Motor neuron (in vitro differentiated cells): Measurements from ENCODE around the gene DYNLT4. TPM values are rescaled to one million over a fixed set of nuclear protein-coding genes. Genes with fewer than 3 reads are reported as not detected.
"Not testable (repeated sequence)": the region's sequence is repeated elsewhere in the genome, so short reads cannot be mapped to it uniquely, and the experiment has no call there.

Experiments
- ATAC-seq, 8 experiments: fragments of 200-7000 bp; cut with Tn5 transposase; replicated peaks in 6 of 8; 2 replicates each; pipeline ENCODE4 v1.8.0; 2021; ENCODE audit warnings: mild to moderate bottlenecking in 8 of 8, moderate library complexity in 8 of 8
- H3K27ac ChIP-seq, 2 donors: fragments of 250-450 bp; sonication (Bioruptor Pico); 2 replicates each; pipeline ENCODE4 v1.9.0; 2021; ENCODE audit warnings: antibody characterized with exemption in 2 of 2, mild to moderate bottlenecking in 2 of 2, moderate library complexity in 1 of 2
- H3K4me1 ChIP-seq, 2 donors: fragments of 250-450 bp; sonication (Bioruptor Pico); replicated peaks in 1 of 2; 2 replicates each; pipeline ENCODE4 v1.6.1; 2021; ENCODE audit warnings: antibody characterized with exemption in 2 of 2, mild to moderate bottlenecking in 2 of 2, moderate library complexity in 1 of 2
- H3K4me3 ChIP-seq, 5 donors: fragments of 250-450 bp; sonication (Bioruptor Pico); 2 replicates each; pipeline ENCODE4 v1.9.0; 2021; ENCODE audit warnings: antibody characterized with exemption in 5 of 5, mild to moderate bottlenecking in 5 of 5, moderate library complexity in 4 of 5
- WGBS, 10 experiments: fragments of 450-650 bp; shearing (Covaris generic); methylation state at CpG; one replicate each; pipeline ENCODE4 v1.0.0; 2022; 5-methylcytosine and 5-hydroxymethylcytosine counted together
- in situ Hi-C, 9 experiments: fragments of 400-800 bp; cut with MboI; loops; one replicate each; pipeline ENCODE4 v1.15.0; 2021; ENCODE audit warnings: low sequenced_read_pairs in 9 of 9, low pct_unique_long_range_greater_than_20kb in 2 of 9; ENCODE audit not compliant: unreplicated experiment in 9 of 9
- total RNA-seq, 8 experiments: library from RNA; unstranded; fragments of 300-600 nt; gene quantifications; 2 replicates each; pipeline versions ENCODE4 v1.2.3 to v1.2.4, GENCODE V29; 2022

Gene DYNLT4
- total RNA-seq, 8 experiments from 2014 or later: 0.22 to 1.5 (median 0.73) TPM; not detected in 1

DNA sequence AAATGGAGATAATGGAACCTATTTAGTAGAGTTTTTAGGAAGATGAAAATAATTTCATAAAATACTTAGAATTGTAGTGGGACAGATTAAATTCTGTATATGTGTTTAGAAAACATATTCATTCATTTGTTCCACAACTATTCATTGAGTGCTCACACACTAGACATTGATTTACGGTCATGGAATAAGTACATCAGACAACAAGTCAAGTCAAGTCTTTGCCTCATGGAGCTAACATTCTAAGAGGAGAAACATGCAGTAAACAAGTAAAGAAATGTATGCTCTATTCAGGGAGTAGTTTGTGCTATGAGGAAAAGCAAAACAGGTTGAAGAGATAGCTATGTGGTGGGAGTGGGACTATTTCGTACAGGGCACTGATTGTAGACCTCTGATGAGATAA is 10.2 kb upstream of the DYNLT4 start:
- ATAC-seq: no peak
- H3K4me3 ChIP-seq: no peak overlapping the region
- H3K4me1 ChIP-seq: peaks cover 16 to 28% of the 10 kb centered on the region in 2 donors
- WGBS, 10 experiments: 84 to 100% (median 94%) methylated on average over 2 of the region's 2 CpGs; no CpG with 5 or more reads in 1 of the 10 experiments
- no peak overlapping the region for H3K27ac ChIP-seq
- in situ Hi-C loops: no loop called here

GRCh38 chr1:44815926-44816325 is 8.8 kb upstream of the DYNLT4 start:
- 84 to 100% (median 92%) methylated on average over 2 to 9 of the region's 9 CpGs; no CpG with 5 or more reads in 4 of the 10 experiments for WGBS, 10 experiments
- in situ Hi-C loops, H3K4me3 ChIP-seq, ATAC-seq, H3K27ac ChIP-seq: not testable (repeated sequence)
- peaks cover 16 to 28% of the 10 kb centered on the region in 2 donors for H3K4me1 ChIP-seq

- H3K27ac ChIP-seq: peak overlapping the region in 1 of 2 donors; percentile 39
Measured at GRCh38 chr1:44812822-44813543, 5.8 kb upstream of the DYNLT4 start.

GRCh38 chr1:44811234-44811633 is 4.1 kb upstream of the DYNLT4 start:
- Histone ChIP-seq H3K4me3 (no peak overlapping the region), H3K27ac (no peak overlapping the region), H3K4me1 (peaks cover 42 to 50% of the 10 kb centered on the region in 2 donors)

More at GRCh38 chr1:44812822-44813543, 5.8 kb upstream of the DYNLT4 start:
- H3K4me3 ChIP-seq: peak overlapping the region; percentile 23 to 48 (median 33)
- in situ Hi-C loops: no loop called here
- WGBS, 10 experiments: 70 to 100% (median 87%) methylated on average over 1 to 29 of the region's 48 CpGs; no CpG with 5 or more reads in 5 of the 10 experiments
- H3K4me1 ChIP-seq: peaks cover 29 to 34% of the 10 kb centered on the region in 2 donors
- peak in 3 of 8 experiments; percentile 1 to 16 (median 10) for ATAC-seq

DNA sequence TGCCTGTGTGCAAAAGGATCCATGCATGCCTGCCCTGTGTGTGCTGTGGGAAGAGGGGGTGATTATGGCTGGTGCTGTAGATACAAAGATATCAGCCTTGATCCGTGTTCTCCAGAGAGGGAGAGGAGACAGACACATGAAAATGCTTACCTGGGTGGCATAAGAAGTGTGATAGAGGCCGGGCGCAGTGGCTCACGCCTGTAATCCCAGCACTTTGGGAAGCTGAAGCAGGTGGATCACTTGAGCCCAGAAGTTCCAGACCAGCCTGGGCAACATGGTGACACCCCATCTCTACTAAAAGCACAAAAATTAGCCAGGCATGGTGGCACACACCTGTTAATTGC is 3.6 kb upstream of the DYNLT4 start:
- H3K27ac ChIP-seq, H3K4me3 ChIP-seq: not testable (repeated sequence)

More at GRCh38 chr1:44811234-44811633, 4.1 kb upstream of the DYNLT4 start:
- 49 to 100% (median 91%) methylated on average over 1 to 8 of the region's 8 CpGs for WGBS, 10 experiments
- in situ Hi-C loops: no loop called here
- no peak for ATAC-seq

DNA sequence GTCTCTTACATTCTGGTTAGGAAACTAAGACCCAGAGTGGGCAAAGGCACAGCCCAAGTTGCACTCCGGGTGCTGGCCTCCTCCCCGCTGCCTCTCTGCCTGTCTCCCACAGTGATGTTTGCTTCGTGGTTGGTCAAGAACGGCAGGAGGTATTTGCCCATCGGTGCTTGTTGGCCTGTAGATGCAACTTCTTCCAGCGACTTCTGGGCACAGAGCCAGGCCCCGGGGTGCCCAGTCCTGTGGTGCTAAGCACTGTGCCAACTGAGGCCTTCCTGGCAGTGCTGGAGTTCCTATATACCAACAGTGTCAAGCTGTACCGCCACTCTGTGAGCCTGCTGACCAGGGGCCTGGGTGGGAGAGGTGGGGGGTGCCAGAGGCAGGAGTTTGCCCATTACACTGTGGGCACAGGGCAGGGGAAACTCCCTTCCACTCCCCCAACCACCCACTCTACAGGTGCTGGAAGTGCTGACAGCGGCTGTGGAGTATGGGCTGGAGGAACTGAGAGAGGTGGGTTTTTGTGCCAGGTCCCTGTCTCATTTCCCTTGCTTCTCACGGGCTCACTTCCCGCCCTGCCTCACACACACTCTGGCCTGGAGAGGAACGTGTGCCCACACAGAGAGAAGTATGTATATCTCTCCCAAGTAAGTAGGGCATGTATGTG is 3.1 kb upstream of the DYNLT4 start:
- H3K4me1 ChIP-seq: peaks cover 42 to 50% of the 10 kb centered on the region in 2 donors

More for the DNA sequence above, 3.6 kb upstream of the DYNLT4 start:
- ATAC-seq, in situ Hi-C loops: not testable (repeated sequence)
- peaks cover 42 to 50% of the 10 kb centered on the region in 2 donors for H3K4me1 ChIP-seq
- WGBS, 10 experiments: 67 to 100% (median 94%) methylated on average over 1 to 3 of the region's 4 CpGs; no CpG with 5 or more reads in 4 of the 10 experiments

DNA sequence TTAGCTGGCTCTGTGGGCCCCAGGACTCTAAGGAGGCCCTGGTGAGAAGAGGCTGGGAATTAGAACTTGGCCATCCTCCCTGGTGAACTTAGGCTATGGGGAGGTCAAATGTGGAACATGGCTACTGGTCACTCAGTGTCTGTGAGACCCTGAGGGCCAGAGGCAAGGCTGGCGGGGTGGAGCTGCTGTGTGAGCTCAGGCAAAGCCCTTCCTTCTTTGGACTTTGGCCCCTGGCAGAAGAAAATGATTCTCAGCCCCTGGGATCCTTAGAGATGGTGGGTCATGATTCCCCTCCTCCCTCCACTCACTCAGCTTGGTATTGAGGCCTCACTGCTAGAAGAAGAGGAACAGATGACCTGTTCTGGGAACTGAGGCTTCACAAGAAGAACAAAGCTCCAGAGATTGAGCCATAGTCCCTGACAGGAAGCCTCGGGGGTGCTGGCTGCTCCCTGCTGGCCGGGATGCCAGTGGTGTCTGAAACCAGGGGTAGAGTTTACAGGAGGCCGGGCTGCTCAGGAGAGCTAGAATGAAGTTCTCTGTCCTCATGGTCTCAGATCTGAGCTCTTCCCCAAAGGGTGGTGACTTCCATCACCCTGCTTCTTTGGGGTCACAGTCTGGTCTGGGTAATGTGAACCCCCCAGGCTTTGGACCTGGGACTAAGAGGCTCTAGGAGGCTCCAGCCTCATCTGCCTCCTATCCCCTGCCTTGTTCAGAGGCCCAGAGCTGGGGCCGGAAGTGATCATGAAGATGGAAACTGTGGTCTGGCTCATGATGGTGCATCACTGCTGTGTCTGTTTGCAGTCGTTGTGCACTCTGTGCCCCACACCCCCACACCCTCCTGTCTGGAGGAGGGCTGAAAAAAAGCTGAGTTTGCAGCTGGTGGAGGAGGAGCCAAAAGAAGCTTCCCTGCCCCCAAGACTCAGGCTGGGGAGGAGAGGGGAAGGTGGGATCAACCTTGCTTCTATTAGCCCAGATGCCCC is 2.1 kb upstream of the DYNLT4 start:
- Histone ChIP-seq H3K4me1 (peaks cover 38 to 46% of the 10 kb centered on the region in 2 donors), H3K4me3 (peak overlapping the region in 2 of 5 donors; percentile 15 to 20), H3K27ac (peak overlapping the region; percentile 74 to 95)
- peak in 2 of 8 experiments; percentile 0 to 1 for ATAC-seq
- in situ Hi-C loops: no loop called here
- WGBS, 10 experiments: 0 to 100% (median 33%) methylated on average over 1 to 5 of the region's 6 CpGs; no CpG with 5 or more reads in 3 of the 10 experiments

More for the DNA sequence above, 3.1 kb upstream of the DYNLT4 start:
- no peak overlapping the region for H3K27ac ChIP-seq
- in situ Hi-C loops: no loop called here
- no peak for ATAC-seq
- WGBS, 10 experiments: 30 to 100% (median 82%) methylated on average over 1 to 7 of the region's 12 CpGs; no CpG with 5 or more reads in 3 of the 10 experiments
- no peak overlapping the region for H3K4me3 ChIP-seq

GRCh38 chr1:44808063-44808937 is 1.1 kb upstream of the DYNLT4 start, which contains the start of gene BTBD19:
Gene BTBD19 (plus strand): TSS chr1:44808523. CDS start chr1:44808821, 298 bp downstream.
- peak; percentile 1 to 66 (median 52) for ATAC-seq
- Histone ChIP-seq H3K27ac (peak within 1 kb of the TSS; percentile 74 to 95), H3K4me3 (peak within 1 kb of the TSS in 2 of 5 donors; percentile 15 to 20), H3K4me1 (peaks cover 35 to 41% of the 10 kb centered on the region in 2 donors)
- in situ Hi-C loops: no loop called here
- WGBS, 10 experiments: 0 to 41% (median 9%) methylated on average over 4 to 17 of the region's 23 CpGs; no CpG with 5 or more reads in 4 of the 10 experiments

GRCh38 chr1:44807364-44808062 is 362 bp upstream of the DYNLT4 start:
- H3K27ac ChIP-seq: peak overlapping the region; percentile 74 to 95
- in situ Hi-C loops: no loop called here
- 0 to 35% (median 20%) methylated on average over 1 to 10 of the region's 16 CpGs; no CpG with 5 or more reads in 3 of the 10 experiments for WGBS, 10 experiments
- peak overlapping the region in 1 of 5 donors; percentile 20 for H3K4me3 ChIP-seq
- peaks cover 37 to 43% of the 10 kb centered on the region in 2 donors for H3K4me1 ChIP-seq
- ATAC-seq: peak; percentile 20 to 79 (median 74)

DNA sequence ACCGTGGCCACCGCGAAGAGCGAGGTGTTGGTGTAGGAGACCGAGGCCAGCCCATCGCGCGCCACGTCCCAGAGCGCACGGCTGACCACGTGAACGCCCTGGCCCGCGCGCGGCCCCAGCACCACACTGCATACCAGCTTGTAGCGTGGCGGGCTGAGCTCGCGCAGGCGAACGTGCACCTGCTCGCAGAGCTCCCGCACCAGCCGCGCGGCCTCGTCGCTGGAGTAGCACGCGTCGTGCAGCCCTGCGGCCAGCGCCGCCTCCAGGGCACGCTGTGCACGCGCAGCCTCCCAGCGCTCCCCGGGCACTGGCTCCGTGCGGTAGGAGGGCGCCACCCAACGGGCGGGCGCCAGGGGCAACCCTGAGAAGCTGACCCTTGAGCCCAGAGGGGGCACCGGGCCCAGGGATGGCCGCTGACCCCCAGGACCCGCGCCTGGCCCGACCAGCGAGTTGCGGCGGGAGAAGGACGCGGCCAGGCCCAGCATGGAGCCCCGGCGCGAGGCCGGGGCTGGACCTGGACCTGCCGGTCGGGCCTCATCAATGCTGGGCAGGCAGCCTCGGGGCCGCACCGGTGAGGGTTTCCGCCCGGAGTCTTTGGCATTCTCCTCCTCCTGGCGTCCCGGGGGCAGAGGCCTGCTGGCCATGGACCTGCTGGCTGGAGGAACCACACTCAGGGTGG is 987 bp downstream of the DYNLT4 start:
- Histone ChIP-seq H3K4me3 (no peak overlapping the region), H3K4me1 (peaks cover 46 to 50% of the 10 kb centered on the region in 2 donors), H3K27ac (peak overlapping the region in 1 of 2 donors; percentile 95)
- WGBS, 10 experiments: 95 to 100% (median 100%) methylated on average over 1 to 36 of the region's 70 CpGs; no CpG with 5 or more reads in 6 of the 10 experiments
- in situ Hi-C loops: no loop called here
- no peak for ATAC-seq
